Keratinocyte (primary cell): ENCODE results near the gene NDUFA13. TPM values are rescaled to one million over a fixed set of nuclear protein-coding genes. Genes with fewer than 3 reads are reported as not detected.

Experiments used
- DNase-seq: peaks from one replicate; pipeline ENCODE4 v3.0.0-alpha.2; 2011; ENCODE audit warnings: low read depth, missing footprints, low spot score
- FAIRE-seq: peaks from 2 replicates; lab custom pipeline; 2011; peaks lifted over from hg19 to GRCh38; lab: Jason Lieb, UNC
- H2AFZ ChIP-seq: 2 replicates; pipeline ENCODE4 v1.6.0; 2012; ENCODE audit warnings: low read length, control low read depth, inconsistent platforms; ENCODE audit not compliant: control insufficient read depth
- H3K27ac ChIP-seq: 2 replicates; pipeline ENCODE4 v1.5.1; 2011; ENCODE audit warnings: low read length; ENCODE audit not compliant: control insufficient read depth, insufficient read depth
- H3K27me3 ChIP-seq: 3 replicates; pipeline ENCODE4 v1.6.0; 2011; ENCODE audit warnings: low read length; ENCODE audit not compliant: control insufficient read depth, insufficient read depth; ENCODE audit errors: extremely low read depth
- H3K36me3 ChIP-seq, 2 experiments: 2 replicates in 1 of 2; 3 replicates in 1 of 2; pipeline ENCODE4 v1.5.1; 2011; ENCODE audit warnings: low read length in 2 of 2, mild to moderate bottlenecking in 1 of 2; ENCODE audit not compliant: control insufficient read depth in 2 of 2, insufficient read depth in 2 of 2; ENCODE audit errors: extremely low read depth in 1 of 2
- H3K4me1 ChIP-seq: 3 replicates; pipeline ENCODE4 v1.5.1; 2011; ENCODE audit warnings: low read length; ENCODE audit not compliant: control insufficient read depth, insufficient read depth; ENCODE audit errors: extremely low read depth
- H3K4me2 ChIP-seq: 3 replicates; pipeline ENCODE4 v1.6.0; 2011; ENCODE audit warnings: low read depth, low read length; ENCODE audit not compliant: control insufficient read depth, insufficient read depth; ENCODE audit errors: extremely low read depth
- H3K4me3 ChIP-seq, 3 experiments: fragments of 200-600 bp in 1 of 3; sonication (generic) in 1 of 3; 2 replicates in 2 of 3; 3 replicates in 1 of 3; pipeline ENCODE4 v1.5.1; 2011 to 2016; ENCODE audit warnings: low read length in 3 of 3, mild to moderate bottlenecking in 3 of 3, control low read depth in 2 of 3, inconsistent platforms in 1 of 3, low read depth in 1 of 3, mixed read lengths in 1 of 3, mixed run types in 1 of 3, moderate library complexity in 1 of 3; ENCODE audit not compliant: control insufficient read depth in 2 of 3, insufficient read depth in 2 of 3; ENCODE audit errors: extremely low read depth in 1 of 3
- H3K79me2 ChIP-seq: 2 replicates; pipeline ENCODE4 v1.6.0; 2012; ENCODE audit warnings: low read length; ENCODE audit not compliant: control insufficient read depth, insufficient read depth
- H3K9ac ChIP-seq: 3 replicates; pipeline ENCODE4 v1.6.0; 2011; ENCODE audit warnings: low read length; ENCODE audit not compliant: control insufficient read depth, insufficient read depth; ENCODE audit errors: extremely low read depth
- H3K9me1 ChIP-seq: 3 replicates; pipeline ENCODE4 v1.6.0; 2011; ENCODE audit warnings: low read length; ENCODE audit not compliant: control insufficient read depth, insufficient read depth; ENCODE audit errors: extremely low read depth
- H3K9me3 ChIP-seq: 2 replicates; pipeline ENCODE4 v1.5.1; 2012; ENCODE audit warnings: low read depth, low read length; ENCODE audit not compliant: control insufficient read depth
- H4K20me1 ChIP-seq: 3 replicates; pipeline ENCODE4 v1.6.0; 2011; ENCODE audit warnings: low read length; ENCODE audit not compliant: control insufficient read depth, insufficient read depth; ENCODE audit errors: extremely low read depth
- CTCF ChIP-seq, 3 experiments: IDR thresholded peaks in 1 of 3; conservative IDR thresholded peaks in 1 of 3; optimal IDR thresholded peaks in 1 of 3; 2 replicates in 2 of 3; 3 replicates in 1 of 3; pipeline versions ENCODE3 to v1.5.1; 2011; ENCODE audit warnings: low read length in 3 of 3, mild to moderate bottlenecking in 3 of 3, moderate library complexity in 2 of 3, control low read depth in 1 of 3, inconsistent platforms in 1 of 3; ENCODE audit not compliant: insufficient read depth in 2 of 3; ENCODE audit errors: extremely low read depth in 1 of 3
- EZH2 ChIP-seq: IDR thresholded peaks from one replicate; pipeline ENCODE4 v1.6.1; 2012; ENCODE audit warnings: inconsistent platforms, mild to moderate bottlenecking, low read length, moderate library complexity
- dilution Hi-C: fragments of 300-500 bp; cut with MboI; formaldehyde crosslinking; loops from one replicate; pipeline ENCODE4 v1.7.0; 2020; ENCODE audit warnings: low sequenced_read_pairs; ENCODE audit not compliant: extremely low pct_ligation_motif_present
- polyA plus RNA-seq, 5 experiments: library from polyadenylated mRNA; depleted of rRNA in 3 of 5; stranded (reverse) in 3 of 5; stranded (forward) in 1 of 5; unstranded in 1 of 5; fragments of >200 nt; gene quantifications; 1 replicate in 1 of 5; 2 replicates in 3 of 5; 3 replicates in 1 of 5; pipeline versions ENCODE4 v1.2.1 to v1.2.3, GENCODE V29; 2011 to 2012; ENCODE audit warnings: missing spikeins in 2 of 5, low read depth in 1 of 5, low replicate concordance in 1 of 5

Gene NDUFA13
- polyA plus RNA-seq, 1 donor (not counting 4 experiments of a cell fraction or from before 2014, with no cell fraction given), result 343 TPM

GRCh38 chr19:19543640-19544039, 27.6 kb downstream of the NDUFA13 start:
- no peaks in the 10 kb centered on the region for H3K36me3 ChIP-seq
- TF ChIP-seq EZH2 (no peak), CTCF (optimal IDR thresholded peaks at IDR 0.05 in 1 of 3, IDR thresholded peaks at IDR 0.05 in 1 of 3, conservative IDR thresholded peaks at IDR 0.05 in 1 of 3; ENCODE audit: extremely low read depth in 1 of 3, insufficient read depth in 2 of 3, low read length in 3 of 3) (no peak)
- DNase-seq (no peak), FAIRE-seq (no peak)
- no peak overlapping the region for H3K4me2 ChIP-seq
- no peaks in the 10 kb centered on the region for H3K9me1 ChIP-seq
- H3K27me3 ChIP-seq, result peaks cover 36% of the 10 kb centered on the region
- H3K9ac ChIP-seq, result no peak overlapping the region
- H2AFZ ChIP-seq, result no peak overlapping the region
- no peaks in the 10 kb centered on the region for H4K20me1 ChIP-seq
- dilution Hi-C loops, result no loop called here
- peaks cover 1% of the 10 kb centered on the region for H3K4me1 ChIP-seq
- no peak overlapping the region for H3K27ac ChIP-seq
- no peaks in the 10 kb centered on the region for H3K79me2 ChIP-seq
- no peak overlapping the region for H3K4me3 ChIP-seq
- no peaks in the 10 kb centered on the region for H3K9me3 ChIP-seq

- Histone ChIP-seq H3K4me2 (no peak overlapping the region), H3K9me3 (no peaks in the 10 kb centered on the region), H3K4me3 (no peak overlapping the region), H3K79me2 (no peaks in the 10 kb centered on the region), H3K36me3 (no peaks in the 10 kb centered on the region), H3K4me1 (no peaks in the 10 kb centered on the region), H3K9me1 (no peaks in the 10 kb centered on the region), H3K9ac (no peak overlapping the region), H4K20me1 (no peaks in the 10 kb centered on the region), H3K27ac (no peak overlapping the region), H2AFZ (no peak overlapping the region), H3K27me3 (peaks cover 36% of the 10 kb centered on the region)
- dilution Hi-C loops, result no loop called here
- no peak for DNase-seq
- FAIRE-seq, result no peak
- TF ChIP-seq CTCF (optimal IDR thresholded peaks at IDR 0.05 in 1 of 3, IDR thresholded peaks at IDR 0.05 in 1 of 3, conservative IDR thresholded peaks at IDR 0.05 in 1 of 3; ENCODE audit: extremely low read depth in 1 of 3, insufficient read depth in 2 of 3, low read length in 3 of 3) (no peak), EZH2 (no peak)
These were observed 28.4 kb downstream of the NDUFA13 start for GRCh38 chr19:19544257-19544953.
